Stimulated activated CD8-positive, alpha-beta memory T cell treated with anti-CD3 and anti-CD28 coated beads, Interleukin-15, amount 100 ng/mL, for 24 hours (primary cell): ENCODE results near the gene GPR137.
"Not testable (repeated sequence)": the region's sequence is repeated elsewhere in the genome, so short reads cannot be mapped to it uniquely, and the experiment has no call there.

ENCODE experiments used
- DNase-seq: peaks from one replicate; pipeline ENCODE4 v3.0.0-alpha.2; 2020; ENCODE audit warnings: low read depth

The GPR137 gene

GRCh38 chr11:64304316-64305072 lies 18.8 kb downstream of the GPR137 start:
- peak; percentile 95 for DNase-seq

DNA sequence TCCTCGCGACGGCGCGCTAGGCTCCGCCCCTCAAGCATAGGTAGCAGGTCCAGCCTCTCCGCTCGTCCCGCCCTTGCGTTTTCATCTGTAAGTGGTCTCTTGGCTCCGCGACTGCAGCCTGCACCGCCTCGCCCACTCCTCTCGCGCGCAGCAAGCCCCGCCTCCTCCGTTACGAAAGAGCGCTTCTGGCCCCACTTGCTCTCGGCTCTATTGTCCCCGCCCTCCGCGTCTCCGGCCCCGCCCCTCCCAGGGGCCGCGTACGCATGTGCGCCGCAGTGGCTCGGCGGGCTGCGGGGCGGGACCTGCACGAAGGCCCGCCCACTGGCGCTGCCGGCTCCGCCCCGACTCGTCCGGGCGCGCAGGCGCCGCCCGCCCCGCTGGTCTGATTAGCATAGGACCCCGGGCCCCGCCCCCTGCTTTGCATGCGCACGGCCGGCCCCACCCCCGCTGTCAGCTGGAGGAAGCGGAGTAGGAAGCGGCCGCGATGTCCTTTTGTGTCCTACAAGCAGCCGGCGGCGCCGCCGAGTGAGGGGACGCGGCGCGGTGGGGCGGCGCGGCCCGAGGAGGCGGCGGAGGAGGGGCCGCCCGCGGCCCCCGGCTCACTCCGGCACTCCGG lies 19.5 kb downstream of the GPR137 start, which contains the start of gene ESRRA:
Gene ESRRA (plus strand): TSS at position 450 of the 616 bp plus-strand sequence. CDS start 1,656 bp downstream, outside the sequence.
- DNase-seq = peak; percentile 98

GRCh38 chr11:64305691-64306562 lies 20.3 kb downstream of the GPR137 start:
- DNase-seq = peak; percentile 29

DNA sequence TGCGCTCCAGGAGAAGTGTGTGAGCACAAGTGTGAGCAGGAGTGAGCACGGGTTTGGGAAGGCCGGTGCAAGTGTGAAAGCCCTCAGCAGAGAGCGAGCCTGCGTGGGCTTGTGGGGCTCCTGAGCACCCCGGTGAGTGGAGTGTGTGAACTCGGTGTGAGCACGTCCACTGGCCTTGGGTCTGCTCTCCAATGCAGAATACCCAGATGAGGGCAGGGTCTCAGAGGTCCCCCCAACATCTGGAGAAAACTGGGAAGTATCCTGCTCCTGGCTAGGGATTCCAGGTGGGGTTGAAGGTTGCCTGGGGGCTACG lies 20.9 kb downstream of the GPR137 start:
- no peak for DNase-seq

DNA sequence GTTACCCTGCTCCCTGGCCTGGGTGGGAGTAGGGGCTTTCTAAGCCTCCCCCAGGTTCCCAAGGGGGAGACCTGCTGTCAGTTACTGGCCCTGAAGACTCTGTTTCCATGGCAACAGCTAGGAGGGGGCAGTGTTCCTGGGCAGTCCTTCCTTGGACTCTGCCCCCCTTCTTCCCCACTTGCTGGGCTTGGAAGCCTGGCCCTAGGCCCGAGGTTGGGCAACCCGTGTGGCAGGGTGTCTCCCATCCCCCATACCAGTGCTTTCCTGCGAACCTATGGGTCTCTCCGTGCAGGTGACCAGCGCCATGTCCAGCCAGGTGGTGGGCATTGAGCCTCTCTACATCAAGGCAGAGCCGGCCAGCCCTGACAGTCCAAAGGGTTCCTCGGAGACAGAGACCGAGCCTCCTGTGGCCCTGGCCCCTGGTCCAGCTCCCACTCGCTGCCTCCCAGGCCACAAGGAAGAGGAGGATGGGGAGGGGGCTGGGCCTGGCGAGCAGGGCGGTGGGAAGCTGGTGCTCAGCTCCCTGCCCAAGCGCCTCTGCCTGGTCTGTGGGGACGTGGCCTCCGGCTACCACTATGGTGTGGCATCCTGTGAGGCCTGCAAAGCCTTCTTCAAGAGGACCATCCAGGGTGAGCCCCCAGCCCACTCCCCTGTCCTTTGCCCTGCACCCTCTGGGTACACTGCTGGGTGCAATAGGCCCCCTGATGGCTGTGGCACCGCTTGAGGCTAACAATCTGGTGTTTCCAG lies 21.4 kb downstream of the GPR137 start:
- DNase-seq = no peak

DNA sequence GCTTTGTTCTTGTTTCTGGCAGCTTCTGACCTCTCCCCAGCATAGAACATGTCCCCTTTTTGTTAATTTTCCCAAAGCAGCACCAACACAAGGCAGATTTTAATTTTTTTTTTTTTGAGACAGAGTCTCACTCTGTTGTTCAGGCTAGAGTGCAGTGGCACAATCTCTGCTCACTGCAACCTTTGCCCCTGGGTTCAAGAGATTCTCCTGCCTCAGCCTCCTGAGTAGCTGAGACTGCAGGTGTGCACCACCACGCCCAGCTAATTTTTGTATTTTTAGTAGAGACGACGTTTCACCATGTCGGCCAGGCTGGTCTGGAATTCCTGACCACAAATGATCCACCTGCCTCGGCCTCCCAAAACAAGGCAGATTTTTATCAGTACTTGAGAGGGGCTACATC lies 22.1 kb downstream of the GPR137 start:
- not testable (repeated sequence) for DNase-seq

GRCh38 chr11:64312947-64313346 lies 27.3 kb downstream of the GPR137 start:
- DNase-seq = no peak

DNA sequence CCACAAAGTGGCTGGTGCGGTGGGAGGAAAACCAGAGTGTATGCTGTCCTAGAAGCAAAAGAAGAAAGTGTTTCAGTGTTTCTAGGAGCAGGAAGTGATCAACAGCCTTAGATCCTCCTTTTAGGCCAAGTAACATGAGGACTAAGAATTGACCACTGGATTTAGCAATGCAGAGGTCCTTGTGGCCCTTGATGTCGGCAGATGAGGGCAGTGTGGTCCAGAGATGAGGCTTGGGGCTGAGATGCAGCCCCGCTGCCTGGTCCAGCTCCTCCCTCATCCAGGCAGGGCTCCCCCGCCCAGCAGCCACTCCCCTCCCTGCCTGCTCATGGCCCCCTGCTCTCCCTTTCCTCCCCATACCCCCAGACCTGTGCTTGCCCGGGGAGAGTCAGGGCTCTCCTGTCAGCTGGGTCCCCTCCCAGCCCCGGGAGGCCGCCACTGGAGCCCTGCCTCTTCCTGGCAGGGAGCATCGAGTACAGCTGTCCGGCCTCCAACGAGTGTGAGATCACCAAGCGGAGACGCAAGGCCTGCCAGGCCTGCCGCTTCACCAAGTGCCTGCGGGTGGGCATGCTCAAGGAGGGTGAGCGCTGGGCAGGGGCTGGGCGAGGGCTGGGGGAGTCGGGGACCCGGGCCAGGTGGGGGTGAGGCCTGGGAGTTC lies 28.0 kb downstream of the GPR137 start:
- no peak for DNase-seq

GRCh38 chr11:64314146-64314804 lies 28.6 kb downstream of the GPR137 start:
- no peak for DNase-seq

- no peak for DNase-seq
Measured at GRCh38 chr11:64314805-64315561, 29.3 kb downstream of the GPR137 start.

GRCh38 chr11:64315667-64316526 lies 30.2 kb downstream of the GPR137 start:
- not testable (repeated sequence) for DNase-seq

- no peak for DNase-seq
Measured at GRCh38 chr11:64316672-64317324, 31.1 kb downstream of the GPR137 start.

DNA sequence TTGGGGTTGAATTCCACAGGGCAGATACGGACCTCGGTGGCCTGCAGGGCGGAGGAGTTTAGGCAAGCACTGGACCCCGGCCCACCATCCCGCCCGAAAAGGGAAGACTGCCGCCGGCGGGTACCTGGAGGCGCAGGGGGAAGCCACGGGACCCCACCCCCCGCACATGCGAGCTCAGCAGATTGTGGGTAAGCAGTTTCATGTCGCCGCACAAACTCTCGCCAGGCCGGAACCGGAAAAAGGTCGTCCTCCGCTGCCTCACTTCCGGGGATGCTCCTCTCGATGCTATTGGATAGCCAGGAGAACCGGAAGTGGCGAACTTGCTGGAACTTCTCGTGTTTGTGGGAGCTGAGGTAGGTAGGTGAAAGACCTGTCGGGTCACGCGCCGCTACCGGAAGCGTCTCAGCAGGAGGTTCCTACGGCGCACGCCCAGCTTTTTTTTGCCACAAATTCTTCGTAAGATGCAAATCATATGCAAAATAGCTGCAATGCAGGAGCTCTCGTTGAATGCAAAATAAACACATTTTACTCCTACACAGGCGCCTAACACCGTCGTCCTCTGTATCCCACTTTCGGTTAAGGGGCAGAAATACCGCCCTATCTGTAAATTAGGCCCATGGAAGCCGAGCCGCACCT lies 31.8 kb downstream of the GPR137 start, which contains the start of gene TRMT112:
Gene TRMT112 (minus strand): TSS at position 235 of the 636 bp plus-strand sequence. CDS start 33 bp downstream, at position 202.
- DNase-seq = peak; percentile 85

DNA sequence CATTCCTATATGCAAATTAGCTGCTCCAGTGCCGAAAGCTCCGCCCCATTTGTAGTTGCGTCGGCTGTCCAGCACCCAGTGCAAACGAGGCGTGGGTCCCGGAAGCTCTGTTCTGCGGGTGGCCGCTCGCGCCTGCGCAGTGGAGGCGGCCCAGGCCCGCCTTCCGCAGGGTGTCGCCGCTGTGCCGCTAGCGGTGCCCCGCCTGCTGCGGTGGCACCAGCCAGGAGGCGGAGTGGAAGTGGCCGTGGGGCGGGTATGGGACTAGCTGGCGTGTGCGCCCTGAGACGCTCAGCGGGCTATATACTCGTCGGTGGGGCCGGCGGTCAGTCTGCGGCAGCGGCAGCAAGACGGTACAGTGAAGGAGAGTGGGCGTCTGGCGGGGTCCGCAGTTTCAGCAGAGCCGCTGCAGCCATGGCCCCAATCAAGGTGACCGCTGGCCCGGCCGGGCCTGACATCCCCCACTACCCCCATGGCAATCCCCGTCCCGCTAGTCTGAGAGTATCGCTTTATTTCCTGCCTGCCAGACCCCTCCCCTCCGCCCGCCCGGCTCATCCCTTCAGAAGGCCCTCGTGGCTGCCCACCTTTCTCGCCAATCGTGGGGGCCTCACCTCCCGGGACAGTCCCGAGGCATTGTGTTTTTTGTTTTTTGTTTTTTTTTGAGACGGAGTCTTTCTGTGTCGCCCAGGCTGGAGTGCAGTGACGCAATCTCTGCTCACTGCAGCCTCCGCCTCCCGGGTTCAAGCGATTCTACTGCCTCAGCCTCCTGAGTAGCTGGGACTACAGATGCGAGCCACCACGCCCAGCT lies 32.5 kb downstream of the GPR137 start, which contains the start of gene PRDX5:
Gene PRDX5 (plus strand): TSS at position 161 of the 805 bp plus-strand sequence. CDS start 95 bp downstream, at position 256.
- DNase-seq = peak; percentile 83

- no peak for DNase-seq
Measured at GRCh38 chr11:64318766-64319761, 33.4 kb downstream of the GPR137 start.

DNA sequence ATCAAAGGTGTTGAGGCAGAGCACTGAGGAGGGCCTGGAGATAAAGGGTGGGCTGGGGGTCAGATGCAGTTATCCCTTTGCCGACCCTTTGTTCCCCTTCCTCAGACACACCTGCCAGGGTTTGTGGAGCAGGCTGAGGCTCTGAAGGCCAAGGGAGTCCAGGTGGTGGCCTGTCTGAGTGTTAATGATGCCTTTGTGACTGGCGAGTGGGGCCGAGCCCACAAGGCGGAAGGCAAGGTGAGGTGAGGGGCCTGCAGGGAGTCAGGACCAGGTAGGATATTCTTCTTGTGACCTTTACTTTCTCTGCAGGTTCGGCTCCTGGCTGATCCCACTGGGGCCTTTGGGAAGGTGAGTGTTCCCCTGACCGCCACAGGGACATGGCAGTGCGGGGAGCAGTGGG lies 34.9 kb downstream of the GPR137 start:
- DNase-seq = no peak
